Epithelial cell of alveolus of lung (primary cell): ENCODE data around the gene SAMMSON. TPM values are rescaled to one million over a fixed set of nuclear protein-coding genes. Genes with fewer than 3 reads are reported as not detected.

Experiments used
- total RNA-seq: library from RNA; depleted of rRNA; stranded (reverse); fragments of >200 nt; gene quantifications from 2 replicates; pipeline ENCODE4 v1.2.1, GENCODE V29; 2015

Gene SAMMSON
- total RNA-seq = 1.5 TPM in 1 of 2 replicates, not detected in the other

GRCh38 chr3:69999140-70000027 lies at the start of gene SAMMSON:
Gene SAMMSON (plus strand): TSS chr3:69999733.

